Measurements from ENCODE around the gene WDR64. TPM values are rescaled to one million over a fixed set of nuclear protein-coding genes. Genes with fewer than 3 reads are reported as not detected.

Gene WDR64
- total and polyA plus RNA-seq, 2 of the 13 experiments (the other 11 are each of a cell fraction or from before 2014, with no cell fraction given): not detected

GRCh38 chr1:241640867-241641622, 11.0 kb upstream of the WDR64 start (continued):
- TF ChIP-seq SMAD1 (CRISPR knock-in tag; IDR thresholded peaks at IDR 0.05; ENCODE audit: borderline replicate concordance, low read depth): 0 out of 2 replicates have a peak, but pooled peaks have one; percentile 65
- 0 out of 2 replicates have a peak, but pooled peaks have one; percentile 11 for TF ChIP-seq ZBTB7B (CRISPR knock-in tag; IDR thresholded peaks at IDR 0.05)
- TF ChIP-seq FUBP1 (CRISPR knock-in tag; IDR thresholded peaks at IDR 0.05; ENCODE audit: borderline replicate concordance): no peak
- TF ChIP-seq ZFY (CRISPR knock-in tag; IDR thresholded peaks at IDR 0.05): peak; percentile 48; the same call in 1 of the 2 replicates
- 0 out of 2 replicates have a peak, but pooled peaks have one; percentile 56 for TF ChIP-seq FOXO4 (CRISPR knock-in tag; conservative IDR thresholded peaks at IDR 0.05)
- TF ChIP-seq ZNF33A (CRISPR knock-in tag; IDR thresholded peaks at IDR 0.05; ENCODE audit: borderline replicate concordance): no peak
- TF ChIP-seq ARID5B (CRISPR knock-in tag; IDR thresholded peaks at IDR 0.05): 0 out of 2 replicates have a peak, but pooled peaks have one; percentile 7
- no peak for TF ChIP-seq DZIP1 (CRISPR knock-in tag; IDR thresholded peaks at IDR 0.05)
- TF ChIP-seq REPIN1 (CRISPR knock-in tag; IDR thresholded peaks at IDR 0.05; ENCODE audit: borderline replicate concordance, low read depth): 0 out of 2 replicates have a peak, but pooled peaks have one; percentile 15
- TF ChIP-seq ZNF777 (CRISPR knock-in tag; IDR thresholded peaks at IDR 0.05): no peak
